K562 (cell line): ENCODE results near the gene ABCG5. TPM values are rescaled to one million over a fixed set of nuclear protein-coding genes. Genes with fewer than 3 reads are reported as not detected.

Experiments used
- ATAC-seq: fragments of 200-7000 bp; cut with Tn5 transposase; 3 replicates; pipeline ENCODE4 v1.9.1; 2020; ENCODE audit warnings: moderate library complexity
- BruUV-seq: library from RNA; stranded (reverse); fragments of 400-500 nt; replicated peaks from 2 replicates; lab custom pipeline; 2021; lab: Mats Ljungman, UMichigan
- CTCF ChIA-PET: fragments of 300-600 bp; formaldehyde crosslinking; extraction: SDS; loops from one replicate; lab custom pipeline; 2021; ENCODE audit warnings: low intra/inter-chr PET ratio; lab: Yijun Ruan, JAX
- POLR2A ChIA-PET: fragments of 300-600, 350-650 bp; sonication (Branson Sonifier 250); formaldehyde crosslinking; extraction: SDS; loops from one replicate; lab custom pipeline; 2021; ENCODE audit warnings: antibody characterized with exemption, inconsistent platforms; lab: Yijun Ruan, JAX
- DNase-seq, 4 experiments: peaks; one replicate each; pipeline versions ENCODE4 v3.0.0 to v3.0.0-alpha.2; 2011 to 2018; ENCODE audit warnings: low spot score in 3 of 4, mixed read lengths in 3 of 4; ENCODE audit errors: extremely low read depth in 1 of 4
- FAIRE-seq: peaks from 2 replicates; lab custom pipeline; 2011; peaks lifted over from hg19 to GRCh38; lab: Jason Lieb, UNC
- H2AFZ ChIP-seq: 2 replicates; pipeline ENCODE4 v1.6.0; 2011; ENCODE audit warnings: low read depth, low read length, control low read depth, inconsistent platforms
- H3K27ac ChIP-seq: fragments of 200-600 bp; 3 replicates; pipeline ENCODE4 v1.8.0; 2011; ENCODE audit warnings: low read depth, mild to moderate bottlenecking, control low read depth, inconsistent platforms, low read length, moderate library complexity, mixed read lengths; ENCODE audit errors: extremely low read depth
- H3K27me3 ChIP-seq, 2 experiments: fragments of 300-600 bp in 1 of 2; 2 replicates in 1 of 2; 3 replicates in 1 of 2; pipeline versions ENCODE4 v1.6.0 to v1.8.0; 2011; ENCODE audit warnings: inconsistent platforms in 2 of 2, low read length in 2 of 2, mild to moderate bottlenecking in 1 of 2, mixed read lengths in 1 of 2, moderate library complexity in 1 of 2; ENCODE audit not compliant: control insufficient read depth in 2 of 2, insufficient read depth in 2 of 2
- H3K36me3 ChIP-seq: fragments of 300-600 bp; 3 replicates; pipeline ENCODE4 v1.8.0; 2011; ENCODE audit warnings: mild to moderate bottlenecking, low read length, inconsistent platforms; ENCODE audit not compliant: control insufficient read depth, insufficient read depth
- H3K4me1 ChIP-seq, 2 experiments: fragments of 200-600 bp in 1 of 2; replicated peaks in 1 of 2; 2 replicates in 1 of 2; 3 replicates in 1 of 2; pipeline versions ENCODE4 v1.5.1 to v1.8.0; 2011; ENCODE audit warnings: inconsistent platforms in 2 of 2, low read length in 2 of 2, mild to moderate bottlenecking in 1 of 2, mixed read lengths in 1 of 2, moderate library complexity in 1 of 2; ENCODE audit not compliant: control insufficient read depth in 2 of 2, insufficient read depth in 2 of 2
- H3K4me2 ChIP-seq: 2 replicates; pipeline ENCODE4 v1.6.1; 2011; ENCODE audit warnings: low read length, control low read depth, inconsistent platforms, mixed read lengths; ENCODE audit not compliant: insufficient read depth
- H3K4me3 ChIP-seq: fragments of 200-600 bp; sonication (generic), shearing (Covaris generic); 2 replicates; pipeline ENCODE4 v1.5.1; 2016; ENCODE audit warnings: control low read depth, inconsistent platforms
- H3K79me2 ChIP-seq: fragments of 200-600 bp; 3 replicates; pipeline ENCODE4 v1.8.0; 2011; ENCODE audit warnings: low read length, inconsistent platforms; ENCODE audit not compliant: control insufficient read depth, insufficient read depth
- H3K9ac ChIP-seq, 2 experiments: 2 replicates each; pipeline versions ENCODE4 v1.6.0 to v1.6.1; 2011; ENCODE audit warnings: low read depth in 2 of 2, low read length in 2 of 2, control low read depth in 1 of 2, inconsistent platforms in 1 of 2, mild to moderate bottlenecking in 1 of 2, mixed read lengths in 1 of 2; ENCODE audit not compliant: insufficient read depth in 1 of 2
- H3K9me1 ChIP-seq: one replicate; pipeline ENCODE4 v1.6.0; 2011; ENCODE audit warnings: inconsistent platforms, mild to moderate bottlenecking, low read length, moderate library complexity; ENCODE audit not compliant: control insufficient read depth, insufficient read depth
- H3K9me3 ChIP-seq: replicated peaks from 2 replicates; pipeline ENCODE4 v1.5.1; 2011; ENCODE audit warnings: low read depth, low read length, inconsistent platforms; ENCODE audit not compliant: control insufficient read depth, insufficient read depth
- H4K20me1 ChIP-seq: replicated peaks from 2 replicates; pipeline ENCODE4 v1.6.1; 2011; ENCODE audit warnings: low read length, inconsistent platforms, mixed read lengths; ENCODE audit not compliant: control insufficient read depth, insufficient read depth
- DIDO1 ChIP-seq: fragments of 450-650 bp; IDR thresholded peaks from 2 replicates; pipeline ENCODE4 v1.6.1; 2016; ENCODE audit warnings: low read depth, missing biosample characterization, missing genetic modification characterization
- JUND ChIP-seq, 2 experiments: IDR thresholded peaks; 2 replicates in 1 of 2; 3 replicates in 1 of 2; pipeline ENCODE4 v1.6.1; 2011; ENCODE audit warnings: borderline replicate concordance in 2 of 2, low read depth in 2 of 2, low read length in 2 of 2, improper control_type of control experiment in 1 of 2, missing biosample characterization in 1 of 2, missing genetic modification characterization in 1 of 2, missing genetic modification reagents in 1 of 2
- MYBL2 ChIP-seq, 2 experiments: fragments of 450-650 bp in 1 of 2; sonication (generic) in 1 of 2; formaldehyde crosslinking in 1 of 2; IDR thresholded peaks; 2 replicates each; pipeline versions ENCODE4 v1.6.1 to v1.8.1; 2017 to 2022; ENCODE audit warnings: borderline replicate concordance in 1 of 2, inconsistent platforms in 1 of 2, low read depth in 1 of 2, mild to moderate bottlenecking in 1 of 2, missing genetic modification reagents in 1 of 2, moderate library complexity in 1 of 2
- NFATC3 ChIP-seq: fragments of 450-650 bp; IDR thresholded peaks from 2 replicates; pipeline ENCODE4 v1.6.1; 2017; ENCODE audit warnings: mild to moderate bottlenecking
- RAD21 ChIP-seq, 2 experiments: fragments of 250-450 bp in 1 of 2; fragments of 450-650 bp in 1 of 2; sonication (Bioruptor Pico) in 1 of 2; formaldehyde crosslinking in 1 of 2; IDR thresholded peaks in 1 of 2; conservative IDR thresholded peaks in 1 of 2; 2 replicates each; pipeline versions ENCODE4 v1.4.0 to v1.8.0; 2020 to 2022; ENCODE audit warnings: mild to moderate bottlenecking in 2 of 2, moderate library complexity in 1 of 2
- ZNF232 ChIP-seq: sonication (generic); formaldehyde crosslinking; IDR thresholded peaks from 2 replicates; pipeline ENCODE4 v1.8.0; 2022; ENCODE audit warnings: mild to moderate bottlenecking, missing genetic modification reagents
- WGBS: fragments of 100-300 bp; shearing (Covaris generic); methylation state at CpG from one replicate; pipeline ENCODE4 v1.1.6; 2016; ENCODE audit warnings: low coverage, mixed read lengths; ENCODE audit not compliant: insufficient coverage; ENCODE audit errors: missing lambda C conversion rate; 5-methylcytosine and 5-hydroxymethylcytosine counted together
- in situ Hi-C: fragments of 300-500 bp; cut with MboI; formaldehyde crosslinking; loops from 4 replicates; pipeline ENCODE4 v1.15.0; 2018; ENCODE audit warnings: inconsistent platforms, mixed read lengths
- intact Hi-C: fragments of 100-400 bp; cut with micrococcal nuclease; formaldehyde crosslinking; loops from 2 replicates; pipeline ENCODE4 v1.14.2; 2022
- polyA plus RNA-seq, 8 experiments: library from polyadenylated mRNA; depleted of rRNA in 4 of 8; stranded (reverse) in 5 of 8; unstranded in 3 of 8; fragments of >200 nt; fragmentation: Nextera tagmentation in 2 of 8; fragmentation: Illumina TruSeq in 1 of 8; extraction: Ambion mirVana in 2 of 8; extraction: Trizol in 1 of 8; gene quantifications; 2 replicates each; pipeline versions ENCODE4 v1.2.1 to v1.2.3, GENCODE V29; 2011 to 2014; ENCODE audit warnings: inconsistent platforms in 1 of 8, missing spikeins in 1 of 8
- total RNA-seq, 7 experiments: library from RNA; depleted of rRNA in 6 of 7; stranded (reverse); fragments of >200 nt in 6 of 7; fragmentation: Illumina TruSeq in 2 of 7; extraction: Trizol in 2 of 7; gene quantifications; 2 replicates each; pipeline versions ENCODE4 v1.2.1 to v1.2.3, GENCODE V29; 2011 to 2021; ENCODE audit warnings: low replicate concordance in 1 of 7
- TF ChIP-seq, protein P1 (sequence below), 2 experiments: fragments of 450-650 bp in 1 of 2; sonication (generic) in 1 of 2; formaldehyde crosslinking in 1 of 2; IDR thresholded peaks in 1 of 2; conservative IDR thresholded peaks in 1 of 2; 2 replicates each; pipeline versions ENCODE4 v1.6.1 to v1.8.1; 2016 to 2023; ENCODE audit warnings: mild to moderate bottlenecking in 2 of 2, moderate library complexity in 2 of 2, inconsistent platforms in 1 of 2, missing genetic modification reagents in 1 of 2

ABCG5 gene
- total and polyA plus RNA-seq, 9 of the 15 experiments (the other 6 are each of a cell fraction or from before 2014, with no cell fraction given), result 0.01 TPM; not detected in 7

DNA sequence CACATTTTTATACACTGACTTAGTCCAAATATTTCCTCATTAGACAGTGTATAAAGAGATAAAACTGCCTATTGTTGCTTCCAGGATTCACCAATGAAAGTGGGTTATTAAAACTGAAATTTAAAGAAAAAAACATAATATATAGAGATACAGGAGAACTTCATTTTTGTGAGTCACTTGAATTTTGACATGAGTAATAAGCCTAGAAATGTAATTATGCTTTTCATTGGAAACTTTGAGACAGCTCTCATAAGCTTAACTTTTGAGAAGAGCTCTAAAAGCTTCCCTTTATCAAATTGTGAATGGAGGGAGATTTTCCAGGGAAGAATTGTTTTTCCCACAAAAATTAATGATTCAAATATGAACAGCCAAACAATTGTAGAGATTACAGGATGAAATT, 50.7 kb downstream of the ABCG5 start:
- no peak for DNase-seq
- ATAC-seq, result no peak
- H3K36me3 ChIP-seq, result no peaks in the 10 kb centered on the region
- H3K9ac ChIP-seq, result no peak overlapping the region
- no peak overlapping the region for H3K27ac ChIP-seq
- in situ Hi-C loops (no loop called here), intact Hi-C loops (no loop called here)
- no peak for FAIRE-seq
- H3K9me3 ChIP-seq, result no peaks in the 10 kb centered on the region
- POLR2A ChIA-PET, result no interaction called here
- no peaks in the 10 kb centered on the region for H3K9me1 ChIP-seq
- no peak overlapping the region for H3K4me3 ChIP-seq
- H3K27me3 ChIP-seq, result no peaks in the 10 kb centered on the region
- no TSS peak for BruUV-seq
- H3K79me2 ChIP-seq, result no peaks in the 10 kb centered on the region
- CTCF ChIA-PET, result no interaction called here
- no peaks in the 10 kb centered on the region for H3K4me1 ChIP-seq
- TF ChIP-seq NFATC3 (no peak), DIDO1 (tag) (no peak), ZNF232 (CRISPR knock-in tag) (no peak)
- H2AFZ ChIP-seq, result no peak overlapping the region
- no peaks in the 10 kb centered on the region for H4K20me1 ChIP-seq
- H3K4me2 ChIP-seq, result no peak overlapping the region

DNA sequence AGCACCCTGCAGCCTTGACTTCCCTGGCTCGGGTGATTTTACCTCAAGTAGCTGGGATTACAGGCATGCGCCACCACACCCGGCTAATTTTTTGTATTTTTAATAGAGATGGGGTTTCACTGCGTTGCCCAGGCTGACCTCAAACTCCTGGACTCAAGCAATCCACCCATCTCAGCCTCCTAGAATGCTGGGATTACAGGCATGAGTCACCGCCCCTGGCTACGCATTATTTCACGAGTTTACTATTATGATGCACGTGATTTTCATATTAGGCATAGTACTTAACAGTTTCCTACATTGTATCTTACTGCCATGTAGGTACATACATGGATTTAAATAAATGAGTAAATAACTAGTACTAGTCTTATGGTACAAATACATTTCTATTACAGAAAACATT, 60.4 kb downstream of the ABCG5 start:
- 73% methylated on average over 8 of the region's 8 CpGs for WGBS
- Histone ChIP-seq H3K4me3 (no peak overlapping the region), H4K20me1 (no peaks in the 10 kb centered on the region), H3K9me3 (no peaks in the 10 kb centered on the region), H3K9me1 (no peaks in the 10 kb centered on the region), H3K27me3 (no peaks in the 10 kb centered on the region), H3K36me3 (0 out of 3 replicates have a peak, but pooled peaks cover 5% of the 10 kb centered on the region), H3K4me2 (no peak overlapping the region), H3K4me1 (peaks cover 0 to 2% of the 10 kb centered on the region in 2 experiments; a peak in 2 of 5 replicates), H3K27ac (no peak overlapping the region), H3K9ac (no peak overlapping the region), H2AFZ (no peak overlapping the region), H3K79me2 (peaks cover 9% of the 10 kb centered on the region; the same call in 1 of the 3 replicates)
- DNase-seq (no peak), FAIRE-seq (no peak), ATAC-seq (no peak)
- ChIA-PET POLR2A (no interaction called here), CTCF (no interaction called here)
- BruUV-seq, result no TSS peak
- in situ Hi-C loops (no loop called here), intact Hi-C loops (loop anchor here (10.0 kb wide), 1 partner anchor 143 kb away; the partner anchor contains the start of gene PLEKHH2)
- peak; percentile 23; the same call in 1 of the 2 replicates for TF ChIP-seq JUND (IDR thresholded peaks at IDR 0.05; ENCODE audit: borderline replicate concordance, low read depth, low read length)
- no peak for TF ChIP-seq JUND (tag; IDR thresholded peaks at IDR 0.05; ENCODE audit: borderline replicate concordance, low read depth, low read length)
- TF ChIP-seq MYBL2 (IDR thresholded peaks at IDR 0.05; ENCODE audit: low read depth), result no peak
- TF ChIP-seq MYBL2 (CRISPR knock-in tag; IDR thresholded peaks at IDR 0.05; ENCODE audit: borderline replicate concordance), result no peak
- TF ChIP-seq, protein P1, sequence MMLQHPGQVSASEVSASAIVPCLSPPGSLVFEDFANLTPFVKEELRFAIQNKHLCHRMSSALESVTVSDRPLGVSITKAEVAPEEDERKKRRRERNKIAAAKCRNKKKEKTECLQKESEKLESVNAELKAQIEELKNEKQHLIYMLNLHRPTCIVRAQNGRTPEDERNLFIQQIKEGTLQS (IDR thresholded peaks at IDR 0.05), result peak; percentile 52
- TF ChIP-seq, protein P1 (CRISPR knock-in tag; conservative IDR thresholded peaks at IDR 0.05), result no peak
- no peak for TF ChIP-seq RAD21 (CRISPR knock-in tag; conservative IDR thresholded peaks at IDR 0.05 in 1 of 2, IDR thresholded peaks at IDR 0.05 in 1 of 2)
